NAMALWA (cell line): ENCODE results near the gene STXBP6.
"Not testable (repeated sequence)": the region's sequence is repeated elsewhere in the genome, so short reads cannot be mapped to it uniquely, and the experiment has no call there.

Experiments used
- DNase-seq: peaks from one replicate; pipeline ENCODE4 v3.0.0-alpha.2; 2015; ENCODE audit warnings: low spot score

The STXBP6 gene

GRCh38 chr14:24802236-24802635 is 247.7 kb downstream of the STXBP6 start:
- DNase-seq, result no peak

GRCh38 chr14:24801024-24801423 is 248.9 kb downstream of the STXBP6 start:
- DNase-seq, result no peak

- no peak for DNase-seq
These were observed 251.0 kb downstream of the STXBP6 start for GRCh38 chr14:24798911-24799462.

- no peak for DNase-seq
These were observed 254.5 kb downstream of the STXBP6 start for GRCh38 chr14:24795406-24795805.

GRCh38 chr14:24794644-24795305 is 255.2 kb downstream of the STXBP6 start:
- DNase-seq, result no peak

- no peak for DNase-seq
These were observed 259.8 kb downstream of the STXBP6 start for GRCh38 chr14:24790196-24790595.

GRCh38 chr14:24789378-24789884 is 260.5 kb downstream of the STXBP6 start:
- no peak for DNase-seq

- DNase-seq, result no peak
These were observed 264.2 kb downstream of the STXBP6 start for GRCh38 chr14:24785698-24786097.

GRCh38 chr14:24784981-24785380 is 265.0 kb downstream of the STXBP6 start:
- DNase-seq, result no peak

- no peak for DNase-seq
These were observed 266.2 kb downstream of the STXBP6 start for GRCh38 chr14:24783791-24784190.

- DNase-seq, result no peak
These were observed 269.7 kb downstream of the STXBP6 start for GRCh38 chr14:24780281-24780680.

- DNase-seq, result no peak
These were observed 272.3 kb downstream of the STXBP6 start for GRCh38 chr14:24777678-24778077.

- DNase-seq, result no peak
These were observed 274.0 kb downstream of the STXBP6 start for GRCh38 chr14:24775950-24776349.

- no peak for DNase-seq
These were observed 275.6 kb downstream of the STXBP6 start for GRCh38 chr14:24774187-24774915.

- DNase-seq, result not testable (repeated sequence)
These were observed 276.4 kb downstream of the STXBP6 start for GRCh38 chr14:24773564-24773963.

GRCh38 chr14:24766434-24766833 is 283.5 kb downstream of the STXBP6 start:
- no peak for DNase-seq

- DNase-seq, result no peak
These were observed 288.8 kb downstream of the STXBP6 start for GRCh38 chr14:24761141-24761540.
